D721Med (cell line): ENCODE data around the gene FAM13A.
"Not testable (repeated sequence)": the region's sequence is repeated elsewhere in the genome, so short reads cannot be mapped to it uniquely, and the experiment has no call there.

Source experiments
- DNase-seq: peaks from one replicate; pipeline ENCODE4 v3.0.0; 2011; ENCODE audit warnings: low spot score; ENCODE audit not compliant: insufficient read length
- FAIRE-seq: peaks from 2 replicates; lab custom pipeline; 2011; peaks lifted over from hg19 to GRCh38; lab: Jason Lieb, UNC
- TF ChIP-seq, protein P1 (sequence below): IDR thresholded peaks from 2 replicates; pipeline ENCODE4 v1.5.1; 2012; ENCODE audit warnings: mild to moderate bottlenecking, control low read depth; ENCODE audit not compliant: insufficient read depth; ENCODE audit errors: missing control alignments

The FAM13A gene

DNA sequence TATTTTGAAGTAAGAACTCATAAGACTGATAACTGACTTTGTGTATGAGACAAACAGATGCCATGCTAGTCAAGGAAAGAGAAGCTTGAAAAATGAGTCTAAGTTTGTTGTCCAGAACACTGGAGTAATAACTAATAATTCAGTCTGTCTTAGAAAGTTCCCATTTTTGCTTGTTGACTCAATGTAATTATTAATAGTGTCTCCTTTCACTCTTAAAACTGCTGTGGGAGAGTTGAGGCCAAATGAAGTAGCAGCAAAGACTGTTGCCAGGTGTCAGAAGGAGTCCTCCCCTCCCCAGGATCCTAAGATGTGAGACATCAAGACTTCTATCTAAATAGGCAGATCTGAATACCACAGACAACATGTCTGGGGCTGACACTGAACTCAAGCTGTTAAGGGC is 20.8 kb upstream of the FAM13A start:
- TF ChIP-seq, protein P1, sequence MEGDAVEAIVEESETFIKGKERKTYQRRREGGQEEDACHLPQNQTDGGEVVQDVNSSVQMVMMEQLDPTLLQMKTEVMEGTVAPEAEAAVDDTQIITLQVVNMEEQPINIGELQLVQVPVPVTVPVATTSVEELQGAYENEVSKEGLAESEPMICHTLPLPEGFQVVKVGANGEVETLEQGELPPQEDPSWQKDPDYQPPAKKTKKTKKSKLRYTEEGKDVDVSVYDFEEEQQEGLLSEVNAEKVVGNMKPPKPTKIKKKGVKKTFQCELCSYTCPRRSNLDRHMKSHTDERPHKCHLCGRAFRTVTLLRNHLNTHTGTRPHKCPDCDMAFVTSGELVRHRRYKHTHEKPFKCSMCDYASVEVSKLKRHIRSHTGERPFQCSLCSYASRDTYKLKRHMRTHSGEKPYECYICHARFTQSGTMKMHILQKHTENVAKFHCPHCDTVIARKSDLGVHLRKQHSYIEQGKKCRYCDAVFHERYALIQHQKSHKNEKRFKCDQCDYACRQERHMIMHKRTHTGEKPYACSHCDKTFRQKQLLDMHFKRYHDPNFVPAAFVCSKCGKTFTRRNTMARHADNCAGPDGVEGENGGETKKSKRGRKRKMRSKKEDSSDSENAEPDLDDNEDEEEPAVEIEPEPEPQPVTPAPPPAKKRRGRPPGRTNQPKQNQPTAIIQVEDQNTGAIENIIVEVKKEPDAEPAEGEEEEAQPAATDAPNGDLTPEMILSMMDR = no peak
- no peak for FAIRE-seq

DNA sequence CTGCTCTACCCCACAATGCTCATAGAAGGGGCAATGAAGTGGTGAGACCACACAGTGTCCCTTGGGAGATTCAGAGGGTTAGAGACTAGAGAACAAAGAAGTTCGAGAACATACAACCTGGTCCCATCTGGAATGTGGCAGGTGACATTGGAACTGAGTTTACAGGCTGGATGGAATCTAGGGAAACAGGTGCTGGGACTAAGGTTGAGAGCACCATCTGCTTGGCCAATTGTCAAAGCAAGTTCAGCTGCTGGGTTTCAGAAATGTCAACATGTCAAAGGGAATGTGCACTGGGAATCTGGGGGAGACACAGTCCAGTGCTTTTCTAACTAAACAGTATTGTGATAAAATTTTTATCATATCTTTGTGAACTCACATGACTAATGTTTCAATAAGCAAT is 15.9 kb upstream of the FAM13A start:
- FAIRE-seq (no peak), DNase-seq (no peak)
- TF ChIP-seq, protein P1 = no peak

More for the DNA sequence above, 20.8 kb upstream of the FAM13A start:
- no peak for DNase-seq

DNA sequence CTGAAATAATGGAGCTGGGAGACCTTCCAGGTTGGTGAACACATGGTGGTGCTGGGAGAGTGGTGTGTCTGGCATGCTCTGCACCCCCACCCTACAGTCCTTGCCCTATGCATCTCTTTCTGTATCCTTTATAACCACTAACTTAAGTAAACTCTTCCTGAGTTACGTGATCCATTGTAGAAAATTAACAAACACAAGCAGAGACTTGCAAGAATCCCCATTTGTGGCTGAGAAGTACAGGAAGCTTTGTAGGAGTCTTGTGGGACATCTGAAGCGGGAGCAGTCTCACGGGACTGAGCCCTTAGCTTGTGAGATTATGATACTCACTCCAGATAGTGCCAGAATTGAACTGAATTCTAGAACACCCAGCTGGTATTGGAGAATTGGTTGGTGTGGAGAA is 14.3 kb upstream of the FAM13A start:
- no peak for DNase-seq
- no peak for FAIRE-seq
- TF ChIP-seq, protein P1 = no peak

DNA sequence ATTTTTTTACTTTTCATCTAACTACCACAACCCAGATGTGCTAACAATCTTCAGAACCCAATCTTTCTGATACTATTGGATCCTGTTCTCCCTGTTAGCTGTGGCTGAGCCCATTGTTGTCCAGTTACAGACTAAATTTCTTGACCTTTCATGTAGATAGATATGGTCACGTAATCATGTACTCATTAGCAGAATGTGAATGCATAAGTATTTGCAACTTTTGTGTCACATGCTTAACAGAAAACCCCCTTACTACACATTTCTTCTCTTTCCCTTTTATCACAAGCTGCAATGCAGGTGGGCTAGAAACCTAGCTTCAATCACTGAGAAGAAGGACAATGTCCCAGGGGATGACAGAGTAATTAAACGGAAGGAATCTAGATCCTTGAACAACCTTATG is 13.1 kb upstream of the FAM13A start:
- DNase-seq = no peak
- TF ChIP-seq, protein P1 = no peak
- FAIRE-seq = no peak

DNA sequence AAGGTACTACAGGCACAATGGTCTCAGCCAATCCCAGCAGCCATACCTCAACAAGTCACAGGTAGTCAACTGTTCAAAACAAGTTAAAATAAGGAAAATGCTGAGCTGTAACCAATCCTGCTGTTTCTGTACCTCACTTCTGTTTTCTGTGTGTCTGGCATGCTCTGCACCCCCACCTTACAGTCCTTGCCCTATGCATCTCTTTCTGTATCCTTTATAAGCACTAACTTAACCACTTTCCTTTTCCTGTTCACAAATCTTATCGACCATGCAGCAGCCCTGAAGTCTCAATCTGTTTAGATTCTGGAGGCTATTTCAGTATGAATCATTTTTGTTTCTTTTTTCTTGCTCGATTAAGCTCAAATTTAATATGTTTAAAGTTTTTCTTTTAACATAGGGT is 12.5 kb upstream of the FAM13A start:
- TF ChIP-seq, protein P1 = no peak
- DNase-seq (no peak), FAIRE-seq (no peak)

DNA sequence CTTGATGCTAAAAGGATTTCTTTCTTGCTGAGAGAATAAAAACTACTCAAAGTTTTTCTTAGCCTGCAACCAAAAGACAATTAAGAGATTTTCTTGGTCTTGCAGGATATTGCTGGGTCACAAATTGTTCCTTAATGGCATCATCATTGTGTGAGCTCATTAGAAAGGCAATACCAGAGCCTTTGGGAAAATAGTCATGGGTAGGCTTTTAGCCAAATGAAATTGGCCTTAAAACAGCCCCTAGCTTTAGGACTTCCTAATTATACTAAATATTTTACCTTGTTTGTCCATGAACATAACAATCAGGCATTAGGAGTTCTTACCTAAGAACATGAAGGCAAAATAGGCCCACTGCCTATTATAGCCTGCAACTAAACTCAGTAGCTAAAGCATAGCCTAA is 10.4 kb upstream of the FAM13A start:
- TF ChIP-seq, protein P1 = no peak
- DNase-seq = no peak
- FAIRE-seq = no peak

DNA sequence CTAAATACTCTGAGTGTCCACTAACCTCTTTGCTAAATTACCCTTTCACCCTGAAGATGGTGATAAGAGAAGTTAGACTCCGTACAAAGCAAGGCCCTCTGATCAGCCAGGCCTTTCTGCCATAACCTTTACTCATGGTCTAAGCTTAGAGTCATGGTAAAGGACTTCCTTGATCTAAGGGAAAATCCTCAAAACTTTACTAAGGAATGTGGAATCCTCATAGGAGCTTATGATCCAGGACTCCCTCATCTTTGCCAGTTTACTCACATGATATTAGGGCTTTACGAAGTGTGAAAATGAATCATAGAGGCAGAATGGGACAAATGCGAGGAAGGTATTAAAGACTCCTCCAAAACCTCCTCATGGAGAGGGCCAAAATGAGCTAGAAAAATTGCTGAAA is 7.9 kb upstream of the FAM13A start:
- DNase-seq (no peak), FAIRE-seq (no peak)
- TF ChIP-seq, protein P1 = no peak

DNA sequence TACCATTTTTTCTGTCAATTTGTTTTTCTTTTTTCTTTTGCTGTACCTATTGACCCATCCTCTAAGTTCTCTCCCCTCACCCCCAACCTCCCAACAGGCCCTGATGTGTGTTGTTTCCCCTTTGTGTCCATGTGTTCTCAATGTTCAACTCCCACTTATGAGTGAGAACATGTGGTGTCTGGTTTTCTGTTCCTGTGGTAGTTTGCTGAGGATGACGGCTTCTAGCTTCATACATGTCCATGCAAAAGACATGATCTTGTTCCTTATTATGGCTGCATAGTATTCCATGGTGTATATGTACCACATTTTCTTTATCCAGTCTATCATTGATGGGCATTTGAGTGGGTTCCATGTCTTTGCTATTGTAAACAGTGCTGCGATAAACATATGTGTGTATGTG is 859 bp upstream of the FAM13A start:
- DNase-seq, FAIRE-seq: not testable (repeated sequence)
